ENCODE data around the gene GRAMD2A.

DNA sequence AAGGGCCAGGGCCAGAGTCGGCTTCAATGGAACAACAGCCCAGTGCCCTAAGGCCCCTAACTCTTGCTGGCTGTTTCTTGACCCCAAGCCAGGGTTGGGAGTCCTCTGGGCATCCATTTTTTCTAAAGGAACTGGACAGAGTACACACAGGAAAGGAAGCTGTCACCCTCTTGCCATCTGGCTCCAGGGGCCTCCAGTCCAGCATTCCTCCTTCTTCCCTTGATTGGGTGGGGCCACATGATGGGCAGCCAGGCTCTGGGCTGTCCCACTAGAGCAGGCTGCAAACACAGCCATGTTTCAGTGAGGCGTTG lies 1.6 kb upstream of the GRAMD2A start:
- TF ChIP-seq, protein P1, sequence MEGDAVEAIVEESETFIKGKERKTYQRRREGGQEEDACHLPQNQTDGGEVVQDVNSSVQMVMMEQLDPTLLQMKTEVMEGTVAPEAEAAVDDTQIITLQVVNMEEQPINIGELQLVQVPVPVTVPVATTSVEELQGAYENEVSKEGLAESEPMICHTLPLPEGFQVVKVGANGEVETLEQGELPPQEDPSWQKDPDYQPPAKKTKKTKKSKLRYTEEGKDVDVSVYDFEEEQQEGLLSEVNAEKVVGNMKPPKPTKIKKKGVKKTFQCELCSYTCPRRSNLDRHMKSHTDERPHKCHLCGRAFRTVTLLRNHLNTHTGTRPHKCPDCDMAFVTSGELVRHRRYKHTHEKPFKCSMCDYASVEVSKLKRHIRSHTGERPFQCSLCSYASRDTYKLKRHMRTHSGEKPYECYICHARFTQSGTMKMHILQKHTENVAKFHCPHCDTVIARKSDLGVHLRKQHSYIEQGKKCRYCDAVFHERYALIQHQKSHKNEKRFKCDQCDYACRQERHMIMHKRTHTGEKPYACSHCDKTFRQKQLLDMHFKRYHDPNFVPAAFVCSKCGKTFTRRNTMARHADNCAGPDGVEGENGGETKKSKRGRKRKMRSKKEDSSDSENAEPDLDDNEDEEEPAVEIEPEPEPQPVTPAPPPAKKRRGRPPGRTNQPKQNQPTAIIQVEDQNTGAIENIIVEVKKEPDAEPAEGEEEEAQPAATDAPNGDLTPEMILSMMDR (IDR thresholded peaks at IDR 0.05; ENCODE audit: extremely low read depth in 1 of 2, insufficient read depth in 1 of 2, low read depth in 1 of 2, low read length in 2 of 2), result no peak
- no peak for TF ChIP-seq MYC (IDR thresholded peaks at IDR 0.05; ENCODE audit: low read depth, low read length)
- no peak for TF ChIP-seq FOS (IDR thresholded peaks at IDR 0.05; ENCODE audit: borderline replicate concordance, insufficient read depth, low read length)
- TF ChIP-seq, protein P2, sequence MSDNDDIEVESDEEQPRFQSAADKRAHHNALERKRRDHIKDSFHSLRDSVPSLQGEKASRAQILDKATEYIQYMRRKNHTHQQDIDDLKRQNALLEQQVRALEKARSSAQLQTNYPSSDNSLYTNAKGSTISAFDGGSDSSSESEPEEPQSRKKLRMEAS (IDR thresholded peaks at IDR 0.05; ENCODE audit: insufficient read depth, insufficient read length), result no peak
- no peak for TF ChIP-seq POLR2AphosphoS5 (IDR thresholded peaks at IDR 0.05; ENCODE audit: insufficient read depth, low read depth, low read length)
- no peak for TF ChIP-seq EZH2 (IDR thresholded peaks at IDR 0.05; ENCODE audit: borderline replicate concordance, low read depth, low read length, severe bottlenecking)

Measured in endothelial cell of umbilical vein (primary cell).